GM21717 (cell line): ENCODE results near the gene ALDH1L1.

Experiments
- ATAC-seq: cut with Tn5 transposase; IDR thresholded peaks from one replicate; pipeline ENCODE4 v1.9.1; 2021; ENCODE audit warnings: mild to moderate bottlenecking, moderate library complexity; ENCODE audit not compliant: unreplicated experiment

The ALDH1L1 gene

DNA sequence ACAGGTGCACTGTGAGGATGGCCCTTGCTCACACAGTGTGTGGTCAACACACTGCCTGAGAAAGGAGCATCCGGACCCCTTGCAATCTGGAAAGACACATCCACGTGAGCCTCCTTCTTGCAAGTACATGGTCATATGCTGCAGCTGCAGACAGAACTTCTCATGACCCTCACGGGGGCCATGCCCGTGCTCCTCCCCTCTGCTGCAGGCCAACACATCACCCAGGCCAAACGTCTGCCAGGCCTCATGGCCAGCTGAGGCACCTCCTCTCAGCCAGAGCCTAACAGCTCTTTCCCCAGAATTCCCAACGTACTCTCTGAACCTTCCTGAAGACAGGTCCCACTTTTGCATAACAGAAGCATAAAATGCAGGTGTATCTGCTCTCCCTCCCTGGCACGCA, 121.7 kb downstream of the ALDH1L1 start:
- no peak for ATAC-seq

DNA sequence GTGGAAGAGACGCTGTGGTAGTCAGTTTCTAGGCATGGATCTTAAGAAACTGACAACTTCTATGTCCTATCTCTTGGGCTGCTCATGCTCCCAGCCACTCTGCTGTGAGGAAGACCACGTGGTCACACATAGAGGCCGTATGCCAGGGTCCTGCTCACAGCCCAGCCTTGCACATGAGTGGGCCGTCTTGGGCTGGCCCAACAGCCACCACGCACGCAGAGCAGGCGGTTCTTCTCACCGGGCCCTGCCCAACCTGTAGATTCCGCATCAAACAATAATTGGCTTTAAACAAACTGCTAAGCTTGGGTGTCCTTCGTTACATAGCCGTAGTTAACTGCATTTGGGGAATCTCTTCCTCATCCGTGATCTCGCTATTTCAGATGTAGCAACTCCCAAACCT, 122.5 kb downstream of the ALDH1L1 start:
- ATAC-seq = no peak

DNA sequence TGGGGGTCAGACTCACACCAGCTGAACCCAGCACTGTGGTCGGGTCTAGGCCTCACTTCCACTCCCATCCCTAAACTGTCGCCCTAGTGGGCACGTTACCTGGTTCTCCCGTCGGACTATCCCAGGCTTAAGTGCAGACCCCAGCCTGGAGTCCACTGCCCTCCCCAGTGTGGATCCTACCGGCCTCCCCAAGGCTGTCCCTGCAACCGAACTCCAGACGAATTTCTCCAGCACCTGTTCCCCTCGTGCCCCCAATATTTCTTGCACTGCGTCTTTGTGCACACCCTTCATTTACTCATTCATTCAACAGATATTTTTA, 122.9 kb downstream of the ALDH1L1 start:
- ATAC-seq = no peak

DNA sequence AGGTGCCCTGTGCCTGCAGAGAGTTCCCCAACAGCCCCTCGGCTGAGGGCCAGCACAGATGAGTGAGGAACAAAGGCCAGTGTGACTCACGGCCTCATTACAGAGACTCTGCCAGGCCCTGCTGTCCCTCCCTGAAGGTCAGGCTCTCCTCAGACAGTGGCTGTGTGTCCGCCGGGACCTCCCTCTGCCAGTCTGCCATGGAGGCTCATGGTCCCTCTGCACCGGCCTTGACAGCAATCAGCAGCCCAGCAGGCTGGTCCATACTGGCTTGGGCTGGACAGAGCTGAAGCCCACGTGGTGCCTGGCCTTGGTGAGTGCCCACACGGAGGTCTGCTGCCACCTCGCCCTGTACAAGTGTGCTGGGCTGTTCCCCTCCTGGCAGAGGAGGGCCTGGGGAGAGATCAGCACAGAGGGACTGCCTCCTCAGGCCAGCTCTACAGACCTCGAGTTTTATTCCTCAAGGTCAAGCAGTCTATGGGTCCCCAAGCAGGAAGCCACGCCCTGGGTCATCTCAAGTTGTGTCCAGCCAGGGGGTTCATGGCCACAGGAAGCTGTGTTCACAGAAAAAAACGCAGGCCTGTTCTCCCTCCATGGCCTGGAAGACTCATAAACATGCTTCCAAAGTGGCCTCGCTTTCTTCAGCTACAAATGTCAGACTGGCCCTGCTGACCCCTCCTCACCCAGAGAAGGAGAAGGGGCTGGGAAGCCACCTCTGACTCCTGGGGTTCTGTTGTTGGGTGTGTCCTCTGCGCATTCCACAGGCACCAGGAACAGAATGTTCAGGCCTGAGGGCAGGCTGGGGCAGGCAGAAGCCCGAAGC, 123.5 kb downstream of the ALDH1L1 start:
- ATAC-seq = no peak

DNA sequence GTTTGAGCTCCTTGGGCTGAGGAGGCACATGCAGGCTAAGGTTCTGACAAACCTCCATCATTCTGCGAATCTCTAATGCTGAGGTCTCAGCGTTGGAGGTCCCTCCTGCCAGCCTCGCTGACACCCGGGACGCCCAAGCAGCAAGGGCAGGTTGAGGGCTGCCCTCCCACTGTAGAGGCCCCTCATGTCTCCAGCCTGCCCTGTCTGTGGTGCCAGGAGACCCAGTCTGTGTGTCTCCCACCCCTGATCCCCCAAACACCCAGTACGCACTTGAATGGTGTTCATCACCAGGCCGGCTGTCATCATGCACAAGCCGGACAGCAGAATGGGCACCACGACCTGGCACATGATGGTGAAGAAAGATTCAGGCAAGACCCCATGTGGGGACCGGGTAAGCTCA, 124.3 kb downstream of the ALDH1L1 start:
- no peak for ATAC-seq

DNA sequence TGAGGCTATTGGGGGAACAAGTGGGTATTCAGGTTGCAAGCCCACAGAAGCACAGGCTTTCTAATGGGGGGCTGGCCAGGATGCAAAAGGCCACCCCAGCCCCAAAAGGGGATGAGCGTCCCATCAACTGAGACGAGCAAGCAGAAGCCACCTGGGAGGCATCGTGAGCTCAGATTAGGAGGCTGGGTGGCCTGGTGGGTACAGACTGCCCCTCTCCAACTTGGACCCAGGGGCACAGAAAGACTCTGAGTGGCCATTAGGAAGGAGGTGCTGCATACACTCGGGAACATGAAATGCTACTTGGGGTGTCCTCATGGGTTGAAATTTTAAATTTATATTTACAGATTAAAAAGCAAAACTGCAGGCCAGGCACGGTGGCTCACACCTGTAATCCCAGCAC, 125.5 kb downstream of the ALDH1L1 start:
- no peak for ATAC-seq

DNA sequence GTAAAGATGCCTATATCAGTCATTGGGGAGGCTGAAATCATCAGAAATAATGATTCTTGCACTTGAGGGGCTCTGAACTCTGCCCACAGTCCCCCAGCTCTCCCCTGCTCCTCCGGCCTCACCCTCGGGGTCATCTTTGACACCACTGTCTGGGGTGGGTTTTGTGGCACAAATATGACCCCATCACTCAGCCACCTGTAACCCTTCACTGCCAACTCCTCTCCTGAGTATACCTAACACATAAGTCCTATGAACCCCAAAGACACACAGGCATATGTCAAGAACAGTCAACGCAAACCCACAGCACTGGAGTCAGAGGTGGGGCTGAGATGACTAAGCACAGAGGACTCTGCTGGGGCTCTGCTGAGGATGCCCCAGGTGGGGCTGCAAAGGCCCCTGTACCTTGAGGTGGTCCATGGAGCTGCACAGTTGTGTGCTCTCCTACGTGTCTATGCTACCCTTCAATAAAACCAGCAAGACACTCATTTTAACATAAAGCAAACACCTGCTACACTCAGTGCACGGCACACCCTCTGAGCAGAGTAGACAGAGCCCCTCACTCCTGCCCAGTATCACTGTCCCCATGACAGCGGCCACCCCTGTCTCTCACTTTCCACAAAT, 126.3 kb downstream of the ALDH1L1 start:
- no peak for ATAC-seq
